Muscle layer of duodenum (tissue), 2 donors: ENCODE measurements around the gene NOL4L.

Experiments used
- H3K27ac ChIP-seq: one replicate; pipeline ENCODE4 v1.7.0; 2013; ENCODE audit warnings: mild to moderate bottlenecking, low read length
- H3K27me3 ChIP-seq: one replicate; pipeline ENCODE4 v1.7.0; 2013; ENCODE audit warnings: low read depth, mild to moderate bottlenecking, control low read depth, low read length
- H3K36me3 ChIP-seq, 2 donors: one replicate each; pipeline ENCODE4 v1.7.0; 2013; ENCODE audit warnings: low read length in 2 of 2, control low read depth in 1 of 2, mild to moderate bottlenecking in 1 of 2; ENCODE audit not compliant: insufficient read depth in 2 of 2, control insufficient read depth in 1 of 2
- H3K4me1 ChIP-seq, 2 donors: one replicate each; pipeline ENCODE4 v1.7.0; 2013; ENCODE audit warnings: low read length in 2 of 2, mild to moderate bottlenecking in 2 of 2, control low read depth in 1 of 2, moderate library complexity in 1 of 2; ENCODE audit not compliant: insufficient read depth in 2 of 2, control insufficient read depth in 1 of 2
- H3K4me3 ChIP-seq, 2 donors: one replicate each; pipeline ENCODE4 v1.7.0; 2013; ENCODE audit warnings: low read length in 2 of 2, low read depth in 1 of 2, mild to moderate bottlenecking in 1 of 2
- H3K9me3 ChIP-seq, 2 donors: one replicate each; pipeline ENCODE4 v1.7.0; 2013; ENCODE audit warnings: low read length in 2 of 2, control low read depth in 1 of 2, mild to moderate bottlenecking in 1 of 2; ENCODE audit not compliant: control insufficient read depth in 1 of 2
- donor health status: healthy.

The NOL4L gene

GRCh38 chr20:32623667-32624157, 38.6 kb upstream of the NOL4L start:
- no peaks in the 10 kb centered on the region for H3K36me3 ChIP-seq
- peaks cover 0 to 13% of the 10 kb centered on the region in 2 donors for H3K4me1 ChIP-seq
- H3K27ac ChIP-seq: no peak overlapping the region
- H3K27me3 ChIP-seq: peaks cover 3% of the 10 kb centered on the region
- no peaks in the 10 kb centered on the region for H3K9me3 ChIP-seq
- H3K4me3 ChIP-seq: no peak overlapping the region

GRCh38 chr20:32622585-32623468, 37.7 kb upstream of the NOL4L start:
- no peak overlapping the region for H3K27ac ChIP-seq
- H3K4me1 ChIP-seq: peaks cover 0 to 11% of the 10 kb centered on the region in 2 donors
- H3K36me3 ChIP-seq: no peaks in the 10 kb centered on the region
- peaks cover 3% of the 10 kb centered on the region for H3K27me3 ChIP-seq
- no peaks in the 10 kb centered on the region for H3K9me3 ChIP-seq
- H3K4me3 ChIP-seq: no peak overlapping the region

GRCh38 chr20:32621891-32622584, 36.9 kb upstream of the NOL4L start:
- H3K36me3 ChIP-seq: no peaks in the 10 kb centered on the region
- no peak overlapping the region for H3K4me3 ChIP-seq
- no peak overlapping the region for H3K27ac ChIP-seq
- no peaks in the 10 kb centered on the region for H3K9me3 ChIP-seq
- H3K27me3 ChIP-seq: peaks cover 3% of the 10 kb centered on the region
- H3K4me1 ChIP-seq: peaks cover 0 to 3% of the 10 kb centered on the region in 2 donors

GRCh38 chr20:32621071-32621890, 36.1 kb upstream of the NOL4L start:
- no peak overlapping the region for H3K4me3 ChIP-seq
- H3K27me3 ChIP-seq: no peaks in the 10 kb centered on the region
- H3K9me3 ChIP-seq: no peaks in the 10 kb centered on the region
- H3K36me3 ChIP-seq: no peaks in the 10 kb centered on the region
- H3K27ac ChIP-seq: no peak overlapping the region
- no peaks in the 10 kb centered on the region for H3K4me1 ChIP-seq

GRCh38 chr20:32619586-32619985, 34.5 kb upstream of the NOL4L start:
- no peaks in the 10 kb centered on the region for H3K27me3 ChIP-seq
- H3K27ac ChIP-seq: no peak overlapping the region
- no peak overlapping the region for H3K4me3 ChIP-seq
- no peaks in the 10 kb centered on the region for H3K9me3 ChIP-seq
- H3K36me3 ChIP-seq: no peaks in the 10 kb centered on the region
- H3K4me1 ChIP-seq: no peaks in the 10 kb centered on the region

GRCh38 chr20:32614772-32615171, 29.6 kb upstream of the NOL4L start:
- H3K4me3 ChIP-seq: no peak overlapping the region
- H3K27ac ChIP-seq: no peak overlapping the region
- H3K27me3 ChIP-seq: no peaks in the 10 kb centered on the region
- H3K9me3 ChIP-seq: no peaks in the 10 kb centered on the region
- H3K4me1 ChIP-seq: no peaks in the 10 kb centered on the region
- H3K36me3 ChIP-seq: no peaks in the 10 kb centered on the region

- Histone ChIP-seq H3K4me1 (no peaks in the 10 kb centered on the region), H3K27me3 (no peaks in the 10 kb centered on the region), H3K4me3 (no peak overlapping the region), H3K9me3 (no peaks in the 10 kb centered on the region), H3K36me3 (no peaks in the 10 kb centered on the region), H3K27ac (no peak overlapping the region)
Observed at GRCh38 chr20:32614303-32614702, 29.2 kb upstream of the NOL4L start.

GRCh38 chr20:32613192-32614053, 28.3 kb upstream of the NOL4L start:
- Histone ChIP-seq H3K27me3 (no peaks in the 10 kb centered on the region), H3K27ac (no peak overlapping the region), H3K9me3 (no peaks in the 10 kb centered on the region), H3K4me3 (no peak overlapping the region), H3K36me3 (no peaks in the 10 kb centered on the region), H3K4me1 (no peaks in the 10 kb centered on the region)

- no peak overlapping the region for H3K27ac ChIP-seq
- H3K27me3 ChIP-seq: no peaks in the 10 kb centered on the region
- no peaks in the 10 kb centered on the region for H3K36me3 ChIP-seq
- no peaks in the 10 kb centered on the region for H3K9me3 ChIP-seq
- H3K4me1 ChIP-seq: no peaks in the 10 kb centered on the region
- H3K4me3 ChIP-seq: no peak overlapping the region
Observed at GRCh38 chr20:32612351-32613191, 27.4 kb upstream of the NOL4L start.

- Histone ChIP-seq H3K4me3 (no peak overlapping the region), H3K4me1 (no peaks in the 10 kb centered on the region), H3K9me3 (no peaks in the 10 kb centered on the region), H3K36me3 (no peaks in the 10 kb centered on the region), H3K27me3 (no peaks in the 10 kb centered on the region), H3K27ac (no peak overlapping the region)
Observed at GRCh38 chr20:32611868-32612267, 26.7 kb upstream of the NOL4L start.
